Measurements from ENCODE around the gene KCNQ1.

GRCh38 chr11:2589538-2589934, 144.7 kb downstream of the KCNQ1 start:
- TF ChIP-seq ZNF277 (CRISPR knock-in tag; IDR thresholded peaks at IDR 0.05; ENCODE audit: borderline replicate concordance): no peak
- TF ChIP-seq TRIM28 (IDR thresholded peaks at IDR 0.05): no peak
- TF ChIP-seq RAD21 (CRISPR knock-in tag; conservative IDR thresholded peaks at IDR 0.05 in 1 of 2, IDR thresholded peaks at IDR 0.05 in 1 of 2): no peak
- TF ChIP-seq ZNF589 (CRISPR knock-in tag; IDR thresholded peaks at IDR 0.05; ENCODE audit: low read depth): no peak
- TF ChIP-seq RBM17 (IDR thresholded peaks at IDR 0.05; ENCODE audit: borderline replicate concordance, low read depth, low read length): no peak
- no peak for TF ChIP-seq BACH1 (tag; IDR thresholded peaks at IDR 0.05)
- TF ChIP-seq YY1 (IDR thresholded peaks at IDR 0.05; ENCODE audit: borderline replicate concordance in 1 of 3, control insufficient read depth in 1 of 3, extremely low read depth in 1 of 3, insufficient read depth in 3 of 3, insufficient read length in 1 of 3, insufficient replicate concordance in 2 of 3, low read depth in 1 of 3, low read length in 2 of 3): no peak
- no peak for TF ChIP-seq POLR2A (conservative IDR thresholded peaks at IDR 0.05)
- TF ChIP-seq ZNF217 (CRISPR knock-in tag; IDR thresholded peaks at IDR 0.05): no peak
- no peak for TF ChIP-seq FOXK2 (conservative IDR thresholded peaks at IDR 0.05 in 1 of 2, IDR thresholded peaks at IDR 0.05 in 1 of 2; ENCODE audit: low read depth in 2 of 2)
